PC-3 (cell line): ENCODE results near the gene IBTK. TPM values are rescaled to one million over a fixed set of nuclear protein-coding genes. Genes with fewer than 3 reads are reported as not detected.

ENCODE experiments used
- ATAC-seq: fragments of 200-7000 bp; cut with Tn5 transposase; 2 replicates; pipeline ENCODE4 v1.9.1; 2020; ENCODE audit warnings: mild to moderate bottlenecking, moderate library complexity
- BruUV-seq: library from RNA; stranded (reverse); fragments of 400-500 nt; replicated peaks from 2 replicates; lab custom pipeline; 2021; lab: Mats Ljungman, UMichigan
- CTCF ChIA-PET: fragments of 300-600 bp; sonication (Branson Sonifier 250); formaldehyde crosslinking; loops from one replicate; lab custom pipeline; 2022; ENCODE audit warnings: antibody characterized with exemption; lab: Charles Lee
- POLR2A ChIA-PET: fragments of 300-600 bp; sonication (Branson Sonifier 250); formaldehyde crosslinking; loops from one replicate; lab custom pipeline; 2022; ENCODE audit warnings: antibody characterized with exemption; ENCODE audit not compliant: unreplicated experiment; lab: Charles Lee
- DNase-seq: peaks from one replicate; pipeline ENCODE4 v3.0.0-alpha.2; 2015
- H2AFZ ChIP-seq: fragments of 300-600 bp; sonication (generic); 2 replicates; pipeline ENCODE4 v1.6.0; 2016; ENCODE audit warnings: antibody characterized with exemption, low read length
- H3F3A ChIP-seq: fragments of 300-600 bp; sonication (generic); one replicate; pipeline ENCODE4 v1.6.0; 2017; ENCODE audit warnings: antibody characterized with exemption, low read length, control low read depth, mild to moderate bottlenecking; ENCODE audit not compliant: unreplicated experiment
- H3K27ac ChIP-seq: fragments of 300-600 bp; sonication (generic); 2 replicates; pipeline ENCODE4 v1.5.1; 2016; ENCODE audit warnings: mild to moderate bottlenecking, low read length
- H3K27me3 ChIP-seq: fragments of 300-600 bp; sonication (generic); 2 replicates; pipeline ENCODE4 v1.6.1; 2016; ENCODE audit warnings: low read length, mixed read lengths
- H3K36me3 ChIP-seq: fragments of 300-600 bp; sonication (generic); 2 replicates; pipeline ENCODE4 v1.6.1; 2016; ENCODE audit warnings: low read depth, mixed run types, low read length, mixed read lengths
- H3K4me1 ChIP-seq: fragments of 300-600 bp; sonication (generic); 2 replicates; pipeline ENCODE4 v1.5.1; 2016; ENCODE audit warnings: low read length; ENCODE audit not compliant: insufficient read depth
- H3K4me2 ChIP-seq: fragments of 300-600 bp; sonication (generic); 2 replicates; pipeline ENCODE4 v1.6.0; 2016; ENCODE audit warnings: low read length
- H3K4me3 ChIP-seq: fragments of 300-600 bp; sonication (generic); 2 replicates; pipeline ENCODE4 v1.5.1; 2016; ENCODE audit warnings: mild to moderate bottlenecking, low read length, mixed read lengths
- H3K79me2 ChIP-seq: fragments of 300-600 bp; sonication (generic); 2 replicates; pipeline ENCODE4 v1.6.1; 2017; ENCODE audit warnings: low read length, mixed read lengths
- H3K9ac ChIP-seq: fragments of 300-600 bp; sonication (generic); 2 replicates; pipeline ENCODE4 v1.6.0; 2016; ENCODE audit warnings: mild to moderate bottlenecking, low read length
- H3K9me2 ChIP-seq: fragments of 300-600 bp; sonication (generic); replicated peaks from 2 replicates; pipeline ENCODE4 v1.6.1; 2016; ENCODE audit warnings: mixed run types, low read length, mixed read lengths
- H3K9me3 ChIP-seq: fragments of 300-600 bp; sonication (generic); 2 replicates; pipeline ENCODE4 v1.6.1; 2016; ENCODE audit warnings: low read length, mixed read lengths
- H4K20me1 ChIP-seq: fragments of 300-600 bp; sonication (generic); 2 replicates; pipeline ENCODE4 v1.6.1; 2016; ENCODE audit warnings: low read length, mixed read lengths
- EZH2 ChIP-seq: fragments of 300-600 bp; sonication (generic); IDR thresholded peaks from one replicate; pipeline ENCODE4 v1.6.1; 2017; ENCODE audit warnings: antibody characterized with exemption, mild to moderate bottlenecking, low read length; ENCODE audit not compliant: unreplicated experiment
- EZH2phosphoT487 ChIP-seq: fragments of 300-600 bp; sonication (generic); IDR thresholded peaks from 2 replicates; pipeline ENCODE4 v1.6.1; 2018; ENCODE audit warnings: mild to moderate bottlenecking, antibody characterized with exemption, low read length, borderline replicate concordance
- intact Hi-C: fragments of 100-400 bp; cut with micrococcal nuclease; formaldehyde crosslinking; loops from 2 replicates; pipeline ENCODE4 v1.9.0; 2023
- total RNA-seq: library from RNA; depleted of rRNA; stranded (reverse); fragments of >200 nt; gene quantifications from 2 replicates; pipeline ENCODE4 v1.2.3, GENCODE V29; 2014
- TF ChIP-seq, protein P1 (sequence below): fragments of 300-600 bp; sonication (generic); conservative IDR thresholded peaks from 2 replicates; pipeline ENCODE4 v1.5.1; 2017; ENCODE audit warnings: antibody characterized with exemption, low read depth, mild to moderate bottlenecking, low read length

The IBTK gene
- total RNA-seq, 1 experiment from 2014 or later = 17.2 TPM

- H3K27ac ChIP-seq = no peak overlapping the region
- intact Hi-C loops = no loop called here
- POLR2A ChIA-PET = no interaction called here
- H3K4me3 ChIP-seq = no peak overlapping the region
- H3K9me2 ChIP-seq = no peaks in the 10 kb centered on the region
- DNase-seq (no peak), ATAC-seq (no peak)
- TF ChIP-seq EZH2 = no peak
- TF ChIP-seq, protein P1, sequence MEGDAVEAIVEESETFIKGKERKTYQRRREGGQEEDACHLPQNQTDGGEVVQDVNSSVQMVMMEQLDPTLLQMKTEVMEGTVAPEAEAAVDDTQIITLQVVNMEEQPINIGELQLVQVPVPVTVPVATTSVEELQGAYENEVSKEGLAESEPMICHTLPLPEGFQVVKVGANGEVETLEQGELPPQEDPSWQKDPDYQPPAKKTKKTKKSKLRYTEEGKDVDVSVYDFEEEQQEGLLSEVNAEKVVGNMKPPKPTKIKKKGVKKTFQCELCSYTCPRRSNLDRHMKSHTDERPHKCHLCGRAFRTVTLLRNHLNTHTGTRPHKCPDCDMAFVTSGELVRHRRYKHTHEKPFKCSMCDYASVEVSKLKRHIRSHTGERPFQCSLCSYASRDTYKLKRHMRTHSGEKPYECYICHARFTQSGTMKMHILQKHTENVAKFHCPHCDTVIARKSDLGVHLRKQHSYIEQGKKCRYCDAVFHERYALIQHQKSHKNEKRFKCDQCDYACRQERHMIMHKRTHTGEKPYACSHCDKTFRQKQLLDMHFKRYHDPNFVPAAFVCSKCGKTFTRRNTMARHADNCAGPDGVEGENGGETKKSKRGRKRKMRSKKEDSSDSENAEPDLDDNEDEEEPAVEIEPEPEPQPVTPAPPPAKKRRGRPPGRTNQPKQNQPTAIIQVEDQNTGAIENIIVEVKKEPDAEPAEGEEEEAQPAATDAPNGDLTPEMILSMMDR = no peak
- no peak for TF ChIP-seq EZH2phosphoT487
- no peak overlapping the region for H3K9ac ChIP-seq
- H4K20me1 ChIP-seq = no peaks in the 10 kb centered on the region
- BruUV-seq = no TSS peak
- no peak overlapping the region for H3K4me2 ChIP-seq
- H3F3A ChIP-seq = no peaks in the 10 kb centered on the region
- H2AFZ ChIP-seq = no peak overlapping the region
- H3K4me1 ChIP-seq = peaks cover 6% of the 10 kb centered on the region; the same call in 1 of the 2 replicates
- H3K36me3 ChIP-seq = no peaks in the 10 kb centered on the region
- H3K79me2 ChIP-seq = no peaks in the 10 kb centered on the region
- H3K27me3 ChIP-seq = no peaks in the 10 kb centered on the region
- no peaks in the 10 kb centered on the region for H3K9me3 ChIP-seq
- CTCF ChIA-PET = no interaction called here
These were observed 30.1 kb upstream of the IBTK start for GRCh38 chr6:82277686-82278085.

DNA sequence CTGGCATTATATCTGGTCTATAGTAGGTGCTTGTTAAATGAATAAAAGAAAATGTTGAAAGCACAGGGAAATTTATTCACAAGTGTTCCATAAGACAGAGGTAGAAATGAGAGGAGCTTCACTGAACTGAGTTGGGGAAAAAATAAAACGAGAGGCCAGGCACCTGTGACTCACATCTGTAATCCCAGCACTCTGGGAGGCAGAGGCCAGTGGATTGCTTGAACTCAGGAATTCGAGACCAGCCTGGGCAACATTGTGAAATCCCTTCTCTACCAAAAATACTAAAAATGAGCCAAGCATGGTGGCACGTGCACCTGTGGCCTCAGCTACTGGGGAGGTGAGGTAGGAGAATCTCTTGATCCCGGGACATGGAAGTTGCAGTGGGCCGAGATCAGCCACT is 28.1 kb upstream of the IBTK start:
- no peak overlapping the region for H3K9ac ChIP-seq
- H3K4me3 ChIP-seq = no peak overlapping the region
- no peaks in the 10 kb centered on the region for H3K9me3 ChIP-seq
- CTCF ChIA-PET = no interaction called here
- no peaks in the 10 kb centered on the region for H3K36me3 ChIP-seq
- DNase-seq = no peak
- H4K20me1 ChIP-seq = no peaks in the 10 kb centered on the region
- POLR2A ChIA-PET = no interaction called here
- no TSS peak for BruUV-seq
- no peak for ATAC-seq
- no peaks in the 10 kb centered on the region for H3K9me2 ChIP-seq
- H3K79me2 ChIP-seq = no peaks in the 10 kb centered on the region
- no peak overlapping the region for H3K27ac ChIP-seq
- TF ChIP-seq EZH2 (no peak), EZH2phosphoT487 (no peak)
- TF ChIP-seq, protein P1 = no peak
- H3K27me3 ChIP-seq = no peaks in the 10 kb centered on the region
- H3F3A ChIP-seq = no peaks in the 10 kb centered on the region
- no peak overlapping the region for H3K4me2 ChIP-seq
- intact Hi-C loops = no loop called here
- no peak overlapping the region for H2AFZ ChIP-seq
- H3K4me1 ChIP-seq = peaks cover 6% of the 10 kb centered on the region; the same call in 1 of the 2 replicates

DNA sequence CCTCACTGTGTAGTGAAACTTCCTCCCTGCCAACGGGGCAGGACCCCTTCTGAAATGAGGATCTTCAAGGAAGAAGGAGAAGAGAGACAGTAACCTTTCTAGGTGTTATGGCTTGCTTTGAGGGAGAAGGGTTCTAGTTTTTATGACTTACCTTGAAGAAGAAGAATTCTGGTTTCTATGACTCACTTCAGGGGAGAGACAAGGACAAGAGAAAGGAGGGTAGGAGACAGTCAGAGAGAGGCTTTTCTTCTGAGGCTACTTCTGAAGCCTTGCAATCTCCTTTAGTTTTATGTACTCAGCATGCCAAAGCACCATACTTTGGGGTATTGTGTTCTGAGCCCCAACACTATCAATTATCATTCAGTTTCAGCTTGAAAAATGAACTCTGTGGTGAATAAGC is 25.8 kb upstream of the IBTK start:
- POLR2A ChIA-PET = no interaction called here
- Histone ChIP-seq H3K9ac (no peak overlapping the region), H3K27ac (no peak overlapping the region), H3K9me2 (no peaks in the 10 kb centered on the region), H3K4me2 (no peak overlapping the region), H3K36me3 (no peaks in the 10 kb centered on the region), H4K20me1 (no peaks in the 10 kb centered on the region), H3K79me2 (no peaks in the 10 kb centered on the region), H3K4me1 (peaks cover 12% of the 10 kb centered on the region), H3K9me3 (no peaks in the 10 kb centered on the region), H3K4me3 (no peak overlapping the region), H2AFZ (no peak overlapping the region; the same call in 1 of the 2 replicates), H3K27me3 (no peaks in the 10 kb centered on the region), H3F3A (no peaks in the 10 kb centered on the region)
- TF ChIP-seq, protein P1 = no peak
- TF ChIP-seq EZH2 (no peak), EZH2phosphoT487 (no peak)
- no TSS peak for BruUV-seq
- DNase-seq (no peak), ATAC-seq (no peak)
- CTCF ChIA-PET = no interaction called here
- intact Hi-C loops = loop anchor here (5.0 kb wide), 1 partner anchor 89 kb away; the partner anchor contains the start of gene TPBG
